DMS 273 treated with DMSO at 0.1 percent for 48 hours (cell line): ENCODE data around the gene ABCA7.
A peak's percentile ranks its signal among the peaks of the same experiment; 100 is the strongest.

Experiments
- DNase-seq: peaks from one replicate; lab custom pipeline; 2025; lab: John Stamatoyannopoulos, UW

The ABCA7 gene, protein sequence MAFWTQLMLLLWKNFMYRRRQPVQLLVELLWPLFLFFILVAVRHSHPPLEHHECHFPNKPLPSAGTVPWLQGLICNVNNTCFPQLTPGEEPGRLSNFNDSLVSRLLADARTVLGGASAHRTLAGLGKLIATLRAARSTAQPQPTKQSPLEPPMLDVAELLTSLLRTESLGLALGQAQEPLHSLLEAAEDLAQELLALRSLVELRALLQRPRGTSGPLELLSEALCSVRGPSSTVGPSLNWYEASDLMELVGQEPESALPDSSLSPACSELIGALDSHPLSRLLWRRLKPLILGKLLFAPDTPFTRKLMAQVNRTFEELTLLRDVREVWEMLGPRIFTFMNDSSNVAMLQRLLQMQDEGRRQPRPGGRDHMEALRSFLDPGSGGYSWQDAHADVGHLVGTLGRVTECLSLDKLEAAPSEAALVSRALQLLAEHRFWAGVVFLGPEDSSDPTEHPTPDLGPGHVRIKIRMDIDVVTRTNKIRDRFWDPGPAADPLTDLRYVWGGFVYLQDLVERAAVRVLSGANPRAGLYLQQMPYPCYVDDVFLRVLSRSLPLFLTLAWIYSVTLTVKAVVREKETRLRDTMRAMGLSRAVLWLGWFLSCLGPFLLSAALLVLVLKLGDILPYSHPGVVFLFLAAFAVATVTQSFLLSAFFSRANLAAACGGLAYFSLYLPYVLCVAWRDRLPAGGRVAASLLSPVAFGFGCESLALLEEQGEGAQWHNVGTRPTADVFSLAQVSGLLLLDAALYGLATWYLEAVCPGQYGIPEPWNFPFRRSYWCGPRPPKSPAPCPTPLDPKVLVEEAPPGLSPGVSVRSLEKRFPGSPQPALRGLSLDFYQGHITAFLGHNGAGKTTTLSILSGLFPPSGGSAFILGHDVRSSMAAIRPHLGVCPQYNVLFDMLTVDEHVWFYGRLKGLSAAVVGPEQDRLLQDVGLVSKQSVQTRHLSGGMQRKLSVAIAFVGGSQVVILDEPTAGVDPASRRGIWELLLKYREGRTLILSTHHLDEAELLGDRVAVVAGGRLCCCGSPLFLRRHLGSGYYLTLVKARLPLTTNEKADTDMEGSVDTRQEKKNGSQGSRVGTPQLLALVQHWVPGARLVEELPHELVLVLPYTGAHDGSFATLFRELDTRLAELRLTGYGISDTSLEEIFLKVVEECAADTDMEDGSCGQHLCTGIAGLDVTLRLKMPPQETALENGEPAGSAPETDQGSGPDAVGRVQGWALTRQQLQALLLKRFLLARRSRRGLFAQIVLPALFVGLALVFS (N-terminal part only)

DNA sequence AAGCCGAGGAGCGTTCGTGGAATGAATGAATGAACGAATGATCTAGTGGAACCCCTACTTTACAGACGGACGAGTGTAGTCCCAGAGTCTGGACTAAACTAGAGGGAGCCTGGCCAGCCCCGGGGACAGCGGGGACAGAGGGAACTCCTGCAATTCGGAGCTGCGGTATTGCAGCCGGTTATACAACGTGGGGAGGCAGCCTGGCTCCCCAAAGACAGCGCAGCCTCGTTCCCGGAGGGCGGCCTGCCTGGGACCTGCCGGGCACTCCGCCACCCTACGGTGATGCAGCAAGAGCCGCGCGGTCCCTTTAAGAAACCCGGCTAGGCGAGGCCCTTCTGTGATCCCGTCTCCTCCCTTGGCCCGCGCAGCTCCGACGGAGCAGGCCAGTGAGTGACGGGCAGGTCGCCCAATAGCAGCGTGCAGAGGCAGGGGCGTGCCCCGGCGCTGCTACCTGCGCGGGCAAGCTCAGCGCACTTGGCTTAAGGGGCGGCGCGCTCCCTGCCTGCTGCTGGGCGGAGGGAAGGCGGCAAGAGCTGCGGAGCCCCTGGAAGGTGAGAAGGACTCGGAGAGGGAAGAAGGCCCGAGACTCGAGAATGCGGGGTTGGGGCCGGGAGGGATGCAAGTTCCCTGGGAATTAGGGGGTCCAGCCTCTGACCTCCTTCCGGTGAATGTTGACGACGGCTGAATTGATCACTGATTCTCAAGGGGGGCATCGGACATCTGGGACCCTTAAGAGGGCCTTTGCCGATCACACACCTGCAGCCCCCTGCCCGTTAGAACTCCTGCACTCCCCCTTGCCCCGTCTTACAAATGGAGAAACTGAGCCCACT, at the start of gene ABCA7:
Gene ABCA7, plus strand, starts transcription at position 462 of the 830 bp plus-strand sequence. CDS start 1,255 bp downstream, outside the sequence.
- DNase-seq: peak; percentile 90

DNA sequence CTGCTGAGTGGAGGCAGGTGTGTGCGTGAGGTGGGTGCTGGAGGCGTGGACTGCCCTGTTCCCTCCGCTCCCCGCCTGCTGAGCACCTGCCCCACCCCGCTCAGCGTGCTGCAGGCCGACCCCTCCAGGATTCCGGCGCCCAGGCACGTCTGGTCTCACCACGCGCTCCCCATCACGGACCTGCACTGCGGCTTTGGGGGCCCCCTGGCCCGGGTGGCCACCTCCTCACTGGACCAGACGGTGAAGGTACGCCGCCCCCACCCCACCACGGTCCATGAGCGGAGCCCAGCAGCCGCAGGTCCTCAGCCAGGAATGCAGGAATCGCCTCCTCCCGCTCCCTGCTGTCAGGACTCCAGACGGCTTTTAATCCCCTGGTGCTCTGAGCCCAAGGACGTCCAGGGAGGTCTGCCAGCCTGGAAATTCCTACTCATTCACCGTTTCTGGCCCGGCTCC, 49.8 kb upstream of the ABCA7 start:
- DNase-seq: no peak

DNA sequence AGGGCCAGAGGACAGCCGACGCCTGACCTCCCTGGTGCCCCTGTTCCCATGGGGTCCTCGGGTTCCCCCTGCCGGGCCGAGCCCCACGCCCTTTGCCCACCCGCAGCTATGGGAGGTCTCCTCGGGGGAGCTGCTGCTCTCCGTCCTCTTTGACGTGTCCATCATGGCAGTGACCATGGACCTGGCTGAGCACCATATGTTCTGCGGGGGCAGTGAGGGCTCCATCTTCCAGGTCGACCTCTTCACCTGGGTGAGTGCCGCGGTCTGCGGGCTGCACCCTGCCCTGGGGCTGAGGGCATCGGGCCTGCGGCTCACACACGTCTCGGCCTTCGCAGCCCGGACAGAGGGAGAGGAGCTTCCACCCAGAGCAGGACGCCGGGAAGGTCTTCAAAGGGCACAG, 49.2 kb upstream of the ABCA7 start:
- DNase-seq: no peak

DNA sequence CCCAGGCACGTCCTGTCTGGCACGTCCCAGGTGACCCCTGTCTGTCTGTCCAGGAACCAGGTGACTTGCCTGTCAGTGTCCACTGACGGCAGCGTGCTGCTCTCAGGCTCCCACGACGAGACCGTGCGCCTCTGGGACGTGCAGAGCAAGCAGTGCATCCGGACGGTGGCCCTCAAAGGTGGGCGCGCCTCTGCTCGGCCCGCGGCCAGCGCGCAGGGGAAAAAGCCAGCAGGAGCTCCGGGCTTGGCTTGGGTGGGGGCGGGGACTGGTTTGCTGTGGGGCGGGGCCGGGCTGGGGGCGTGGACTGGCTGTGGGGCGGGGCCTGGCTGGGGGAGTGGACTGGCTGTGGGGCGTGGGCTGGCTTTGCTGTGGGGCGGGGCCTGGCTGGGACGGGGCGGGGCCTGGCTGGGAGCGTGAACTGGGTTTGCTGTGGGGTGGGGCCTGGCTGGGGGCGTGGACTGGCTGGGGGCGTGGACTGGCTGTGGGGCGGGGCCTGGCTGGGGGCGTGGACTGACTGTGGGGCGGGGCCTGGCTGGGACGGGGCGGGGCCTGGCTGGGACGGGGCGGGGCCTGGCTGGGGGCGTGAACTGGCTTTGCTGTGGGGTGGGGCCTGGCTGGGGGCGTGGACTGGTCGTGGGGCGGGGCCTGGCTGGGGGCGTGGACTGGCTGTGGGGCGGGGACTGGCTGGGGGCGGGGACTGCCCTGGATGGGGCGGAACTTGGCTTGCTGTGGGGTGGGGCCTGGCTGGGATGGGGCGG, 48.6 kb upstream of the ABCA7 start:
- no peak for DNase-seq

DNA sequence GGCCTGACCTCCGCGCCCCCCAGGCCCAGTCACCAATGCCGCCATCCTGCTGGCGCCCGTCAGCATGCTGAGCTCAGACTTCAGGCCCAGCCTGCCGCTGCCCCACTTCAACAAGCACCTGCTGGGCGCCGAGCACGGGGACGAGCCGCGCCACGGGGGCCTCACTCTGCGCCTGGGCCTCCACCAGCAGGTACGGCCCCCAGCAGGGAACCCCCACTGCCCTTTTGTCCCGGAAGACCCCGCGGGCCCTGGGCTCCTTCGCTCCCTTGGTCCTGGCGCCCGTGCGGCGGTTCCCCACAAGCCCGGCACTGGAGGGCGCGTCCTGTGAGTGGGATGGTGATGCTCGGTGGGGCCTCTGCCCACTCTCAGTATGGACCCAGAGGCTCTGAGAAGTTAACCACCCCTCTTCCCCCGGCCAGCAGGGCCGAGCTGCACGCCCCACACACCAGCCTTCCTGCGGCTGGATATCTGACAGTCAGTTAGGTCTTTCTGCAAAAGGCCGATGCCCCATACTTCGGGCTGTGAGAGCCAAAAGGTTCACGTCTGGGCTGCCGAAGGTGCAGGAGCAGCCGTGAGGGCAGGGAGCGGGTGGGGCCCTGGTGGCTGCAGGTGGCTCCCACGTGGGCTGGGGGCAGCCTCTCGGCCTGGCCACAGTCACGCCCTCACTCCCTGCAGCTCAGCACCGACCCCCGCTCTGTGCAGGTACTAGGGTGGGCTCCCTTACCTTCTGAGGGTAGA, 47.8 kb upstream of the ABCA7 start:
- no peak for DNase-seq

DNA sequence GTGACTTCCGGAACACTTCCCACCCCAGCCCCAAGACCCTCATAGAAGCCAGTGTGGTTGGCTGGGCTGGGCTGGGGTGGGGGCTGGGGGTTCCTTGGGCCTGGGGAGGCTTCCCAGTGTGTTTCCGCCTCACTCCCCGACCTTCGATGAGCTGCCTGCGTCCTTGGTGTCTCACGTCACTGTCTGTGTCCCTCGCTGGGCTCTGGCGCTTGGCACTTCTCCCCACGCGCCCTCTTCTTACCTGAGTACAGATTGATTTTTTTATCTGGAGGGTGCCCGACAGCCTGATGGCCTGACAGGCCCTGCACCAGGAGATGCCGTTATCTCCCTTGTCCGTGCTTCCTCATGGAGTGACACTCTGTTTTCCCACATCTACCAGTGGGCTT, 47.2 kb upstream of the ABCA7 start:
- DNase-seq: no peak

DNA sequence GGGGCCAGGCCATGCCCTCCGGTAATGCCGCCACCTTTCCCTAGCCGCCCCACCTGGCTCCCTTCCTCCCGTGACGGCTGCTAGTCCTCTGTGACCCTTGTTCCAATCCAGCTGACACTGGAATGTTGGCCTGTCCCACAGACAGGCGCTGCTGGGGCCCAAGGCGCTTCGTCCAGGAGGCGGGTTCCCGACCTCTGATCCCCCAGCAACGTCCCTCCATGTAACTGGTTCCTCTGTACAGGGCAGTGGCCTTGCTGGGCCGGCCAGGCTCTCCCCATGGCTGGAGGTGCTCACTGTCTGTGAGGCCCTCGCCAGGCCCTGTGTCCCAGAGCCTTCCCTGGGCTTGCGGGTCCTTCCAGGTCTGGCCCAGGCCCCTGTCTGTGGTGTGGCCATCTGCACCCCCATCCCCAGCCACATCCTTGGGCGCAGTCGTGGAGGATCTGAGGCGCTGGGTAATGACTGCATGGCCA, 46.5 kb upstream of the ABCA7 start:
- no peak for DNase-seq

DNA sequence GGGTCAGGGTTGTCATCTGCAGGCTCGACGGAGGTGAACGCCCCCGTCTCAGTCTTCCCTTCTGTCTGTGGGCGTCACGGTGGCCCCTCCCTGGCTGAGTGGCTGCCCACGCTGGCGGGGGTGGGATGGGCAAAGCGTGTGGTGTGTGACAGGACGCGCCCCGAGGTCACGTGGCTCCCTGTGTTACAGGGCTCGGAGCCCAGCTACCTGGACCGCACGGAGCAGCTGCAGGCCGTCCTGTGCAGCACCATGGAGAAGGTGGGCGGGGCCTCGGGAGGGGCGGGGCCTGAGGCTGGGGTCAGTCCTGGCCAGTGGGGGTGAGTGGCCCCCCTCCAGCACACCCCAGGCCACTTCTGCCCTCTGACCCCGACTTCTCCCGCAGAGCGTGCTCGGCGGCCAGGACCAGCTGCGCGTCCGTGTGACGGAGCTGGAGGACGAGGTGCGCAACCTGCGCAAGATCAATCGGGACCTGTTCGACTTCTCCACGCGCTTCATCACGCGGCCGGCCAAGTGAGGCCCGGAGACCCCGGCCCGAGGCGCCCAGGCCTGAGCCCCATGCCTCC, 46.0 kb upstream of the ABCA7 start:
- no peak for DNase-seq

DNA sequence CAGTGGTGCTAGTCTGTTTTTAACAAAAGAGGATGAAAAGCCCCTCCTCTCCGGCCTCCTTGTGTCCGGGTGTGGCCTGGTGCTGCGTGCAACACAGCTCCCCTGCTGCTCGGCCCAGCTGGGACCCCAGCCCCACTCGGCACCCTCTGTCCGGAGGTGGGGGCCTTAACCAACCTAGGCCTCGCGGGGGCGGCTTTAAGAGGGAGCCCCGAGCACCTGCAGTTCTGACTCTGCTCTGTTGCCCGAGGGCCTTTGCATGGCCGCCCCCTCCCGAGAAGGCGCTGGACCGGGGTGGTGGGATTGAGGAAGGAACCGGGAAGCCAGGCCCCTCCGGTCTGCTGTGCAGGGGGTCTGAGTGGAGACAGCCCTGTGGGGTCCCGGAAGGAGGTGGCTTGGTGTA, 45.4 kb upstream of the ABCA7 start:
- DNase-seq: no peak

DNA sequence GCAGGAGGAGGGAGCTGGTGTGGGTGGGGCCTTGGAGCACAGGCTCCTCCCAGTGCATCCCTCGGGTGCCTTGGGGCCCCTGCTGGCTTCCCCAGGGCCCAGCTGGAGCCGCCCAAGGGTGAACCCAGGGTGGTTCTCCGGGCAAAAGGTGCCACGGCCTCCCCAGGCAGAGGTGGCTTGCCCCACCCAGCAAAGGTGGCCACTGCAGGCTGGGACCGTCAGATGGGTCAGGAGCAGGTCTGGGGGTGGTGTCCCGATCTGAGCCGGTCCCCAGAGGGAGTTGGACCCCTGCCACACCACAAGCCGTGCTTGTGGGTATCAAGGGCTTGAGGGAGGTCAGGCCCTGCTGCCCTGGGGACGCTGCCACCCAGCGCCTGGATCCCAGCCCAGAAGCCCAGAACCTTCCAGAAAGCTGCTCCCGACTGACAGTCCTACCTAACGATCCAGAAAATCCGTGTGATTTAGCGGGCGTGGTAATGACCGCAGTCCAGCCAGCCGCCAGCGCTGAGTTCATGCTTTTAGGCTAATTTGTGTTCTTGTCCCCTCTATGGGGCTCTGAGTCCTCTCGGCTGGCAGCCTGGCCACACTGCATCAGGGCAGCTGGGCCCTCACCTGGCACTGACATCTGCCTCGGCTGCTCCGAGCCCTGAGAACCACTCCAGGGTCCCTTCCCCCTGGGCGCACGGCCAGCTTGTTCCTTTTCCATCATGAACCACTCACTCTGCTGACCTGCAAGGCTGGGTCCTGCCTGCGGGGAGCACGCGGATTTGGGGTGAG, 44.7 kb upstream of the ABCA7 start:
- no peak for DNase-seq

DNA sequence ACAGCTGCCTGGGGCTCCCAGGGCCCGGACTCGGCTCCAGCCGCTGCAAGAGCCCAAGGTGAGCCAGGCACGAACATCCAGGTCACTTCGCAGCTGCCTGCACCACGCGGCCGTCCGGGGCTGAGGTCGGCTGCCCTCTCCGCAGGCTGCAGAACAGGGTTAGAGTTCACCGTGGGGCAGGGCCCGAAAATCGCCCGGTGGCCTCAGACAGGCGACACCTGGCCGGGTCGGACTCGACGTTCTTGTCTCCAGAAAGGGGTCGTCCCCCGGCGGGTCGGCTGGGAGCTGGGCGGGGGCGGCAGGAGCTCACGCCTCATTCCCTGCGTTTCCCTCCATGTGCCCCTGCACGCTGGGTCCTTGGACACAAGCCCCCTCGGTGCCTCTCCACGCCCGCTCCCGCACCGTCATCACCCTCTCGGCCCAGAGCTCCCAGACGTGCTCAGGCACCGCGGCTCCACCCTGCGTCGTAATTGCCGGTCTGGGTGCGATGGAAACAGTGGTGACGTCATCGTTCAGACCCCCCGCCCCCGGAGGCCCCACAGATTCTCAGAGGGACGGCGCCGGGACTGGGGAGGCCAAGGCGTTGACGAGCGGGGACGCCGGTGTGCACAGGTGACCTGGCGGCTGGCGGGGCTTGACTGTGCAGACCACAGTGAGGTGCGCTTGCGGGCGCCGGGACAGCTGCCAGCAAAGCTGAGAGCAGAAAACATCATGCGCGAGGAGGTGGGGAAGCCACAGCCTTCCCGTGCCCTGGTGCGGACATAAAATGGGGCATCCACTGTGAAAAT, 43.7 kb upstream of the ABCA7 start:
- no peak for DNase-seq

DNA sequence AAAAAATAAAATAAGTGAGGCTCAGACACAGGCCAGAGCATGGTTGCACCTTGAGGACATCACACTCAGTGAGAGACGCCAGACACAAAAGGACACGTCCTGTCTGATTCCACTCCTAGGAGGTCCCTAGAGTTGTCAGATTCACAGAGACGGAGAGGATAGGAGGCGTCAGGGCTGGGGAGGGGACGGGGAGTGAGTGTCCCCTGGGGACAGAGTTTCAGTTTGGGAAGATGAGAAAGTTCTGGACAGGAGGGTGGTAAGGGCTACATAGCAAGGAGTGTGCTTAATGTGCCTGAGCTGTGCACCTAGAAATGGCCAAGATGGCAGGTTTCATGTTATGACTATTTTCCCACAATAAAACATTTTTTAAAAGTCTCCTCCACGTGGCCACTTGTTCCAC, 41.8 kb upstream of the ABCA7 start:
- no peak for DNase-seq

DNA sequence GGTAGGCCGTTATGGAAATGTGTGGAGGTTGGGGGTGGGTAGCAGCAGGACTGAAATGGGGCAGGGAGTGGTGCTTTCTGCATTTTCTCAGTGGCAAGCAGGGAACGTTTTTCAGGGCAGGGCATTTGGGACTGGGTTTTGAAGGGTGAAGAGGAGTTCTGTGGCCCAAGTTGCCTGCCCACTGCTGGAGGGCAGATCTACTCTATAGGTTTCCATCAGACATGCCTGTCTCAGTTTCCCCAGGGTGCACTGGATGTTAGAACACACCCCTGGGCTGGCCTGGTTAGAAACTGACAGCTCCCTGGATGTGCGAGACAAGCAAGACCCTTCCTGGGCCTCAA, 40.6 kb upstream of the ABCA7 start:
- no peak for DNase-seq

DNA sequence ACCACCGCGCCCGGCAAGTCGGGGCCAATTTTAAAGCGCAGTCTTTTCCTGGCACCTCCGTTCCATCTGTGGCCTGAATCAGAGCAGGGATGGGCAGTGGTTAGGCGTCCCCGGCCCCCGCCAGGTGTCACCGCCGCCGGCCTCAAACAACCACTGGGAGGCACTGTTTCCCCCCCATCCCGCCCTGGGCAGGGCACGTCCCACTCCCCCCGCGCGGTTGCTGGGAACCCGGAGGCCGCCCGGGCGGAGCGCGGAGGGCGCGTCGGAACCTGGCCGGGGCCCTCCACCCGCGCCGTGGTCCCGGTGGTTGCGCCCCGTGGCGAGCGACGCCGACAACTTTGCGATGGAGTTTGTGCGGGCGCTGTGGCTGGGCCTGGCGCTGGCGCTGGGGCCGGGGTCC, 39.8 kb upstream of the ABCA7 start, which contains the start of gene GRIN3B:
Gene GRIN3B, plus strand, starts transcription at position 325 of the 400 bp plus-strand sequence. Its CDS starts 19 bp downstream, at position 344.
- DNase-seq: peak; percentile 39

DNA sequence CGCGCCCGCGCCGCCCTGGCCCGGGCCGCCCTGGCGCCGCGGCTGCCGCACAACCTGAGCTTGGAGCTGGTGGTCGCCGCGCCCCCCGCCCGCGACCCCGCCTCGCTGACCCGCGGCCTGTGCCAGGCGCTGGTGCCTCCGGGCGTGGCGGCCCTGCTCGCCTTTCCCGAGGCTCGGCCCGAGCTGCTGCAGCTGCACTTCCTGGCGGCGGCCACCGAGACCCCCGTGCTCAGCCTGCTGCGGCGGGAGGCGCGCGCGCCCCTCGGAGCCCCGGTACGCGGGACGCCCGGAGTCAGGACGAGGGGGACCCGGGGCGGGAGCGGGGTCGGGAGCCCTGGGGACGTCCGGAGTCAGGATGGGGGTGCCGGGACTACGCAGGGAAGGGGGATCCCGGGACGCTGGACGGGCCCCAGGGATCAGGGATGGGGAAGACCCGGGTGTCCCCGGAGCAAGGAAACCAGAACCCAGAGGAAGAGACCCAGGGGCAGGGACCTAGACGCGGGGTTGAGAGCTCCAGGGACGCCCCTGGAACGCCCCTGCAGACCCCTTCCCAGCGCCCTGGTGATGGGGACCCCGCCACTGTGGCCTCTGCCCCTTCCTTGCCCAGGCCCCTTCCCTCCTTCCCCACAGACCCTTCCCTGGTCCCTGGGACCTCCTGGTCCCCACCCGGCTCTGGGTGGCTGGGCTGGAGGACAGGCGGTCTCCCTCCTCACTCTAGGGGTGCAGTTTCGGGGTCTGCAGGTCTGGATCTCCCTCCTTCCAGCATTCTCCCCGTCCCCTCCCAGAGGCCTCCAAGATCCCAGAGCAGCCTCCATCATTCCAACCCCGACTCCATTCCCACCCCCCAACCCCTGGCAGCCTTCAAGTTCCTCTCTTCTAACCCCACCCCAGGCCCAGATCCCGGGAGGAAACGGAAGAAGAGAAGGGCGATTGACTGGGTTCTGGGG, 39.0 kb upstream of the ABCA7 start:
- DNase-seq: no peak

DNA sequence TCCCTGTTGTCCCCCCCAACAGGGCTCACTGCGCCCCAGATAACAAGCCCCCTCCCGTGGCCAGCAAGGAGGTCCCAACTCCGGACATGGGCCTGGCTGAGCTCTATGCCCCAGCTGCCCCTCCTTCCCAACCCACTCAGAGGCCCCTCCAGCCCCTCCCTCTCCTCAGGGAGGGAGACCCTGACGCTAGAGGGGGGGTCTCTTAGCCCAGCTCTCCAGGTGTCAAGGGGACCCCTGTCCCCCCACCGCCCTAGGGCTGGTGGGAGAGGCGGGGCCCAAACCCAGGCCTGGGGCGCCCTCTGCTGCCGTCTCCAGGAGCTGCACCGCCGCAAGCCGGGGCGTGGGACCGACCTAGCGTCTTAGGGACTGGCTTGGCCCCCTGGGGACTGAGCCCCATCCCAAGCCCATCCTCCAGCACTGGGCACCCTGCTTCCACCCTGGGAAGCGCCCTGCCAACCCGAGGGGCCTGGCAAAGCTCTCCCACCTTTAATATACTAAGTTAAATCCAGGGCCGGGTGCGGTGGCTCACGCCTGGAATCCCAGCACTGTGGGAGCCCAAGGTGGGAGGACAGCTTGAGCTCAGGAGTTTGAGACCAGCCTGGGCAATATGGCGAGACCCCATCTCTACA, 38.3 kb upstream of the ABCA7 start:
- DNase-seq: no peak
